Measurements from ENCODE around the gene DTX1.

DTX1 gene

DNA sequence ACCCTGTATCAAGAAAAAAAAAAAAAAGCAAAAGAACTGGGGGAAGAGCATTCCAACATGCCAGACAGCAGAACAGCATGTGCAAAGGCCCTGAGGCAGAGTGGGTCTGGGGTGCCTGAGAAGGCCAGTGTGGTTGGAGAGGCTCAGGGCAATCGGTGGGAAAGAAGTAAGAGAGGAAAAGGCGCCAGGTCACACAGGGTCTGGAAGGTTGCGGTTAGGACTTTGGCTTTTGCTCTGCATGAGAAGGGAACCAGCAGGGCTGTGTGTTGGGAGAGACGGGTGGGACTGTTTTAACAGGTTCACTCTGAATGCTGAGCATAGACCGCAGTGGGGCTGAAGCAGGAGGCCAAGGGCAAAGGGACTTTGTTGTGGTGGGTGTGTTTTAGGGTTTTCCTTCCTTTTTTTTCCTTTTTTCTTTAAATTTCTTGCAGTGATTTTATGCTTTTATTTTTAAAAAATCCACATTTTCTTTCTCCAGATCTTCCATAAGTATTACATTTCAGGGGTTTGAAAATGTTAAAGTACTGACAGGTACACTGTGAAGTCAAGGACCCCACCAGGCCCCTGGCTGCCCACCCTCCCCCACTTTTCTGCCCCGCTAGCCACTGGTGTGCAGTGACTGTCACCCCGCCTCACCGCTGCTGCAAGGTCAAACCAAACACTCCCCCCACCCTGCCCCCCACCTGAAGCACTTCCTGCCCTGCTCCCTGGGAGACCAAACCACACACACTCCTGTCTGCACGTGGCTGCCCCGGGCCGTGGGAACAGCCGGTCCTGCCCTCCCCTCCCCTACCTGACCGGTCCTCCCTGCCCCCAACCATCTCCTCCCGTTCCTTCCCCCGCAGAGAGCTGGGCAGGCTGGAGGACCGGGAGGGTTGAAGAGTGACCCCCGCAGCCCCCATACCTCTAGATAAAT, 30.0 kb downstream of the DTX1 start:
- no peak overlapping the region for H3K27ac ChIP-seq
- TF ChIP-seq, protein P1, sequence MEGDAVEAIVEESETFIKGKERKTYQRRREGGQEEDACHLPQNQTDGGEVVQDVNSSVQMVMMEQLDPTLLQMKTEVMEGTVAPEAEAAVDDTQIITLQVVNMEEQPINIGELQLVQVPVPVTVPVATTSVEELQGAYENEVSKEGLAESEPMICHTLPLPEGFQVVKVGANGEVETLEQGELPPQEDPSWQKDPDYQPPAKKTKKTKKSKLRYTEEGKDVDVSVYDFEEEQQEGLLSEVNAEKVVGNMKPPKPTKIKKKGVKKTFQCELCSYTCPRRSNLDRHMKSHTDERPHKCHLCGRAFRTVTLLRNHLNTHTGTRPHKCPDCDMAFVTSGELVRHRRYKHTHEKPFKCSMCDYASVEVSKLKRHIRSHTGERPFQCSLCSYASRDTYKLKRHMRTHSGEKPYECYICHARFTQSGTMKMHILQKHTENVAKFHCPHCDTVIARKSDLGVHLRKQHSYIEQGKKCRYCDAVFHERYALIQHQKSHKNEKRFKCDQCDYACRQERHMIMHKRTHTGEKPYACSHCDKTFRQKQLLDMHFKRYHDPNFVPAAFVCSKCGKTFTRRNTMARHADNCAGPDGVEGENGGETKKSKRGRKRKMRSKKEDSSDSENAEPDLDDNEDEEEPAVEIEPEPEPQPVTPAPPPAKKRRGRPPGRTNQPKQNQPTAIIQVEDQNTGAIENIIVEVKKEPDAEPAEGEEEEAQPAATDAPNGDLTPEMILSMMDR (conservative IDR thresholded peaks at IDR 0.05) = no peak

- H3K27ac ChIP-seq = no peak overlapping the region
- TF ChIP-seq, protein P1 (conservative IDR thresholded peaks at IDR 0.05) = no peak
These were observed 30.7 kb downstream of the DTX1 start for GRCh38 chr12:113087193-113087592.

DNA sequence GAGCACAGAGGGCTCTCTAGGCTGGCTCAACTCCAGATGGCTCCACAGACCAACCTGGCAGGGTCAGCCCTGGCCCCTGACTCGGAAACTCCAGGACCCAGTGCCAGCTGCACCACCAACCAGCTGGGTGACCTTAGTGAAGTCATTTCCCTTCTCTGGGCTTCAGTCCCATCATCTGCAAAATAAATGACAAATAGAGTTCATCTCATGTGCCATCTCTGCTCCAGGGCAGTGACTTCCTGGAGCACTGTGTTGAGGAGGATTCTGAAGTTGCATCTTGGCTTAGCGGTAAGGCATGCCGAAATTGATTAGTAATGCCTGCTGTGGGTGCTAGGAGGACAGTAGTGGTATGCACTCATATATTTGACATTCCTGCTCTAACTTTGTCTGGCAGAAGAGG, 31.5 kb downstream of the DTX1 start:
- TF ChIP-seq, protein P1 (conservative IDR thresholded peaks at IDR 0.05) = no peak
- no peak overlapping the region for H3K27ac ChIP-seq

GRCh38 chr12:113088971-113089756, 32.6 kb downstream of the DTX1 start:
- no peak overlapping the region for H3K27ac ChIP-seq
- TF ChIP-seq, protein P1 (conservative IDR thresholded peaks at IDR 0.05) = no peak

GRCh38 chr12:113089839-113090238, 33.3 kb downstream of the DTX1 start:
- TF ChIP-seq, protein P1 (conservative IDR thresholded peaks at IDR 0.05) = no peak
- H3K27ac ChIP-seq = no peak overlapping the region

DNA sequence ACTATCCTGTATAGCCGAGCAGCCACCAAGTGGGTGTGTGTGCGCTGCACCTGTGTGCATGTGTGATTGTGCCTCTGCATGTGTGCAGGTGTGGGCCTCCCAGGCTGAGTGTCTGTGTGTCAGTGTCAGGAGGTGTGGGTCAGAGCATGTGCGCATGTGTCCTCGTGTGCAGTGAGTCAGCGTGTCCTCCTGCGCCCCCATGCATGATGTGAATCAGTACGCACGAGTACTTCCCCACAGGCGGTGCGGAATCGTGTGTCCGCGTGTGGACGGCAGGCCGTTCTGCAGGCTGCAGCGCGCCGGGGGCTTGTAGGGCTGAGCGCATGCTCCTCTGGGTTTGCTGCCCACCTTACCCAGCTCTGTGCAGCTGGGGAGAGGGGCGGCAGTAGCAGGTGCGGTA, 34.2 kb downstream of the DTX1 start:
- no peak overlapping the region for H3K27ac ChIP-seq
- TF ChIP-seq, protein P1 (conservative IDR thresholded peaks at IDR 0.05) = no peak

- TF ChIP-seq, protein P1 (conservative IDR thresholded peaks at IDR 0.05) = no peak
- H3K27ac ChIP-seq = no peak overlapping the region
These were observed 35.0 kb downstream of the DTX1 start for GRCh38 chr12:113091506-113091905.
